Neuronal stem cell (in vitro differentiated cells): ENCODE results near the gene CTRB1.

Source experiments
- DNase-seq: peaks from one replicate; pipeline ENCODE4 v3.0.0-alpha.2; 2013; ENCODE audit warnings: low spot score
- H2AFZ ChIP-seq: one replicate; pipeline ENCODE4 v1.6.1; 2013; ENCODE audit warnings: mild to moderate bottlenecking, low read length, inconsistent platforms
- H2AK5ac ChIP-seq: 2 replicates; pipeline ENCODE4 v1.6.1; 2013; ENCODE audit warnings: low read depth, mild to moderate bottlenecking, inconsistent platforms, low read length, moderate library complexity, mixed read lengths
- H2BK120ac ChIP-seq: 2 replicates; pipeline ENCODE4 v1.6.1; 2013; ENCODE audit warnings: low read depth, mild to moderate bottlenecking, inconsistent platforms, low read length, moderate library complexity, mixed read lengths
- H2BK12ac ChIP-seq: one replicate; pipeline ENCODE4 v1.6.1; 2013; ENCODE audit warnings: low read length, inconsistent platforms
- H2BK15ac ChIP-seq: 2 replicates; pipeline ENCODE4 v1.6.1; 2013; ENCODE audit warnings: mild to moderate bottlenecking, low read length, inconsistent platforms, mixed read lengths
- H2BK5ac ChIP-seq: one replicate; pipeline ENCODE4 v1.6.1; 2013; ENCODE audit warnings: inconsistent platforms, mild to moderate bottlenecking, low read length, moderate library complexity
- H3K14ac ChIP-seq: one replicate; pipeline ENCODE4 v1.6.1; 2013; ENCODE audit warnings: low read length, inconsistent platforms
- H3K18ac ChIP-seq: 2 replicates; pipeline ENCODE4 v1.6.1; 2013; ENCODE audit warnings: low read length, inconsistent platforms
- H3K23ac ChIP-seq: 2 replicates; pipeline ENCODE4 v1.6.1; 2013; ENCODE audit warnings: low read depth, mild to moderate bottlenecking, mixed read lengths, low read length, inconsistent platforms; ENCODE audit not compliant: poor library complexity
- H3K27ac ChIP-seq: replicated peaks from 3 replicates; pipeline ENCODE4 v1.5.1; 2013; ENCODE audit warnings: low read length, inconsistent platforms
- H3K27me3 ChIP-seq, 3 experiments: 2 replicates each; pipeline ENCODE4 v1.6.1; 2013; ENCODE audit warnings: low read length in 3 of 3, mild to moderate bottlenecking in 2 of 3, inconsistent platforms in 1 of 3, low read depth in 1 of 3, mixed read lengths in 1 of 3, moderate library complexity in 1 of 3; ENCODE audit not compliant: control insufficient read depth in 3 of 3, insufficient read depth in 3 of 3
- H3K36me3 ChIP-seq, 2 donors: replicated peaks in 1 of 2; 2 replicates each; pipeline ENCODE4 v1.6.1; 2013; ENCODE audit warnings: low read length in 2 of 2; ENCODE audit not compliant: control insufficient read depth in 2 of 2, insufficient read depth in 2 of 2
- H3K4ac ChIP-seq: 2 replicates; pipeline ENCODE4 v1.6.1; 2013; ENCODE audit warnings: inconsistent platforms, mild to moderate bottlenecking, low read length, moderate library complexity
- H3K4me1 ChIP-seq, 2 donors: 1 replicate in 1 of 2; 2 replicates in 1 of 2; pipeline ENCODE4 v1.6.1; 2013; ENCODE audit warnings: low read length in 2 of 2, low read depth in 1 of 2; ENCODE audit not compliant: control insufficient read depth in 2 of 2, insufficient read depth in 1 of 2
- H3K4me2 ChIP-seq: one replicate; pipeline ENCODE4 v1.6.1; 2013; ENCODE audit warnings: mild to moderate bottlenecking, low read length, inconsistent platforms; ENCODE audit not compliant: insufficient read depth, poor library complexity, severe bottlenecking
- H3K4me3 ChIP-seq, 2 donors: 2 replicates each; pipeline ENCODE4 v1.5.1; 2013; ENCODE audit warnings: low read length in 2 of 2, mild to moderate bottlenecking in 2 of 2, inconsistent platforms in 1 of 2, moderate library complexity in 1 of 2
- H3K79me1 ChIP-seq: one replicate; pipeline ENCODE4 v1.6.1; 2013; ENCODE audit warnings: low read depth, mild to moderate bottlenecking, inconsistent platforms, low read length, moderate library complexity
- H3K9ac ChIP-seq: one replicate; pipeline ENCODE4 v1.6.1; 2013; ENCODE audit warnings: mild to moderate bottlenecking, low read depth, low read length, inconsistent platforms; ENCODE audit not compliant: poor library complexity
- H3K9me3 ChIP-seq, 2 donors: replicated peaks in 1 of 2; 2 replicates each; pipeline versions ENCODE3 to v1.6.1; 2013; ENCODE audit warnings: low read length in 2 of 2, mild to moderate bottlenecking in 2 of 2, inconsistent platforms in 1 of 2, low read depth in 1 of 2, mixed read lengths in 1 of 2, moderate library complexity in 1 of 2; ENCODE audit not compliant: control insufficient read depth in 2 of 2, insufficient read depth in 1 of 2
- H4K8ac ChIP-seq: one replicate; pipeline ENCODE4 v1.6.1; 2013; ENCODE audit warnings: low read depth, mild to moderate bottlenecking, inconsistent platforms, low read length, moderate library complexity
- H4K91ac ChIP-seq: one replicate; pipeline ENCODE4 v1.6.1; 2013; ENCODE audit warnings: low read length, low read depth, mild to moderate bottlenecking, inconsistent platforms; ENCODE audit not compliant: poor library complexity
- WGBS, 2 donors: extraction: QIAGEN DNeasy Blood & Tissue Kit; methylation state at CpG; one replicate each; pipeline ENCODE4 v1.1.7; 2013; ENCODE audit warnings: missing lambda C conversion rate in 2 of 2, mixed read lengths in 1 of 2; ENCODE audit not compliant: insufficient read length in 2 of 2, insufficient replicate concordance in 1 of 2; ENCODE audit errors: extremely low coverage in 2 of 2; 5-methylcytosine and 5-hydroxymethylcytosine counted together

CTRB1 gene

GRCh38 chr16:75237398-75238131 is 18.8 kb downstream of the CTRB1 start:
- Histone ChIP-seq H4K8ac (no peak overlapping the region), H3K4me3 (no peak overlapping the region), H3K4me2 (no peak overlapping the region), H3K27ac (peak overlapping the region; percentile 9), H3K36me3 (peaks cover 55 to 98% of the 10 kb centered on the region in 2 donors), H2BK15ac (peak overlapping the region; percentile 24), H3K9ac (no peak overlapping the region), H3K79me1 (peaks cover 50% of the 10 kb centered on the region), H2AFZ (no peak overlapping the region), H3K27me3 (peaks cover 0 to 2% (median 0%) of the 10 kb centered on the region in 3 experiments), H4K91ac (peak overlapping the region; percentile 56), H3K18ac (peak overlapping the region; percentile 50), H3K14ac (no peak overlapping the region), H2BK5ac (peak overlapping the region; percentile 82), H2BK120ac (no peak overlapping the region), H3K9me3 (no peaks in the 10 kb centered on the region), H3K4me1 (peaks cover 11 to 21% of the 10 kb centered on the region in 2 donors), H2AK5ac (peak overlapping the region; percentile 92), H3K4ac (peak overlapping the region; percentile 37), H2BK12ac (no peak overlapping the region), H3K23ac (peak overlapping the region; percentile 96)
- no peak for DNase-seq
- no CpG with 5 or more reads among the region's 18 CpGs for WGBS, 2 donors

- Histone ChIP-seq H4K8ac (no peak overlapping the region), H3K4me1 (peaks cover 11 to 21% of the 10 kb centered on the region in 2 donors), H3K27ac (peak overlapping the region; percentile 50), H3K9ac (peak overlapping the region; percentile 84), H3K18ac (peak overlapping the region; percentile 74), H3K23ac (peak overlapping the region; percentile 96), H2AFZ (no peak overlapping the region), H2BK5ac (peak overlapping the region; percentile 82), H4K91ac (peak overlapping the region; percentile 56), H2BK15ac (peak overlapping the region; percentile 24), H2AK5ac (peak overlapping the region; percentile 94), H2BK120ac (no peak overlapping the region), H3K79me1 (peaks cover 51% of the 10 kb centered on the region), H2BK12ac (peak overlapping the region; percentile 73), H3K14ac (peak overlapping the region; percentile 97), H3K27me3 (peaks cover 0 to 2% (median 0%) of the 10 kb centered on the region in 3 experiments), H3K4me2 (no peak overlapping the region), H3K4me3 (no peak overlapping the region), H3K36me3 (peaks cover 55 to 98% of the 10 kb centered on the region in 2 donors), H3K9me3 (no peaks in the 10 kb centered on the region), H3K4ac (peak overlapping the region; percentile 89)
- no CpG with 5 or more reads among the region's 25 CpGs for WGBS, 2 donors
- DNase-seq = no peak
Observed at GRCh38 chr16:75238132-75238852, 19.5 kb downstream of the CTRB1 start.

- peak overlapping the region; percentile 97 for H3K14ac ChIP-seq
- H3K27ac ChIP-seq = peak overlapping the region; percentile 50
- H2BK15ac ChIP-seq = peak overlapping the region; percentile 9
- no peaks in the 10 kb centered on the region for H3K27me3 ChIP-seq
- H2BK120ac ChIP-seq = no peak overlapping the region
- no CpG with 5 or more reads among the region's 16 CpGs for WGBS, 2 donors
- no peak for DNase-seq
- peaks cover 54 to 98% of the 10 kb centered on the region in 2 donors for H3K36me3 ChIP-seq
- no peaks in the 10 kb centered on the region for H3K9me3 ChIP-seq
- H3K4me2 ChIP-seq = no peak overlapping the region
- no peak overlapping the region for H2AFZ ChIP-seq
- H4K8ac ChIP-seq = no peak overlapping the region
- peaks cover 17 to 25% of the 10 kb centered on the region in 2 donors for H3K4me1 ChIP-seq
- peak overlapping the region; percentile 84 for H3K9ac ChIP-seq
- H3K18ac ChIP-seq = peak overlapping the region; percentile 74
- H3K23ac ChIP-seq = peak overlapping the region; percentile 96
- H2AK5ac ChIP-seq = peak overlapping the region; percentile 94
- peak overlapping the region; percentile 89 for H3K4ac ChIP-seq
- no peak overlapping the region for H3K4me3 ChIP-seq
- H3K79me1 ChIP-seq = peaks cover 52% of the 10 kb centered on the region
- peak overlapping the region; percentile 82 for H2BK5ac ChIP-seq
- peak overlapping the region; percentile 73 for H2BK12ac ChIP-seq
- H4K91ac ChIP-seq = no peak overlapping the region
Observed at GRCh38 chr16:75238853-75239541, 20.2 kb downstream of the CTRB1 start.
